Measurements from ENCODE around the gene KCNQ1.

Gene KCNQ1

GRCh38 chr11:2580061-2580421, 135.2 kb downstream of the KCNQ1 start:
- H3K4me3 ChIP-seq (ENCODE audit: low read depth, low read length): no peak overlapping the region
- H3K36me3 ChIP-seq: no peaks in the 10 kb centered on the region
- no peak for TF ChIP-seq CTCF (IDR thresholded peaks at IDR 0.05; ENCODE audit: low read depth, low read length)
- peak; percentile 1 for DNase-seq
- no peaks in the 10 kb centered on the region for H3K4me1 ChIP-seq
- H3K27me3 ChIP-seq: no peaks in the 10 kb centered on the region
- no peaks in the 10 kb centered on the region for H3K9me3 ChIP-seq

GRCh38 chr11:2580571-2581001, 135.8 kb downstream of the KCNQ1 start:
- TF ChIP-seq CTCF (IDR thresholded peaks at IDR 0.05; ENCODE audit: low read depth, low read length): no peak
- no peak overlapping the region for H3K4me3 ChIP-seq (ENCODE audit: low read depth, low read length)
- no peaks in the 10 kb centered on the region for H3K36me3 ChIP-seq
- H3K27me3 ChIP-seq: no peaks in the 10 kb centered on the region
- DNase-seq: peak; percentile 5
- no peaks in the 10 kb centered on the region for H3K9me3 ChIP-seq
- H3K4me1 ChIP-seq: no peaks in the 10 kb centered on the region

GRCh38 chr11:2581151-2581930, 136.5 kb downstream of the KCNQ1 start:
- H3K36me3 ChIP-seq: no peaks in the 10 kb centered on the region
- no peak for TF ChIP-seq CTCF (IDR thresholded peaks at IDR 0.05; ENCODE audit: low read depth, low read length)
- no peaks in the 10 kb centered on the region for H3K27me3 ChIP-seq
- no peak overlapping the region for H3K4me3 ChIP-seq (ENCODE audit: low read depth, low read length)
- H3K9me3 ChIP-seq: no peaks in the 10 kb centered on the region
- H3K4me1 ChIP-seq: no peaks in the 10 kb centered on the region
- DNase-seq: peak; percentile 1

- H3K36me3 ChIP-seq: no peaks in the 10 kb centered on the region
- no peak overlapping the region for H3K4me3 ChIP-seq (ENCODE audit: low read depth, low read length)
- no peaks in the 10 kb centered on the region for H3K9me3 ChIP-seq
- no peaks in the 10 kb centered on the region for H3K4me1 ChIP-seq
- TF ChIP-seq CTCF (IDR thresholded peaks at IDR 0.05; ENCODE audit: low read depth, low read length): no peak
- DNase-seq: peak; percentile 1
- no peaks in the 10 kb centered on the region for H3K27me3 ChIP-seq
Observed at GRCh38 chr11:2581931-2582350, 137.1 kb downstream of the KCNQ1 start.

GRCh38 chr11:2582351-2582945, 137.6 kb downstream of the KCNQ1 start:
- no peaks in the 10 kb centered on the region for H3K9me3 ChIP-seq
- peak; percentile 7 for DNase-seq
- H3K36me3 ChIP-seq: no peaks in the 10 kb centered on the region
- no peak overlapping the region for H3K4me3 ChIP-seq (ENCODE audit: low read depth, low read length)
- no peak for TF ChIP-seq CTCF (IDR thresholded peaks at IDR 0.05; ENCODE audit: low read depth, low read length)
- no peaks in the 10 kb centered on the region for H3K27me3 ChIP-seq
- no peaks in the 10 kb centered on the region for H3K4me1 ChIP-seq

- no peaks in the 10 kb centered on the region for H3K9me3 ChIP-seq
- H3K4me3 ChIP-seq (ENCODE audit: low read depth, low read length): no peak overlapping the region
- peak; percentile 1 for DNase-seq
- H3K36me3 ChIP-seq: no peaks in the 10 kb centered on the region
- H3K4me1 ChIP-seq: no peaks in the 10 kb centered on the region
- TF ChIP-seq CTCF (IDR thresholded peaks at IDR 0.05; ENCODE audit: low read depth, low read length): no peak
- H3K27me3 ChIP-seq: no peaks in the 10 kb centered on the region
Observed at GRCh38 chr11:2582946-2583604, 138.3 kb downstream of the KCNQ1 start.

All from BE2C (cell line).